Measurements from ENCODE around the gene ILRUN. TPM values are rescaled to one million over a fixed set of nuclear protein-coding genes. Genes with fewer than 3 reads are reported as not detected.

Gene ILRUN
- 76.4 and 80.1 TPM in 2 replicates for total RNA-seq (2014; rRNA removed; shearing (Covaris generic))
- polyA plus RNA-seq (2016; fragmentation: Nextera tagmentation; extraction: Ambion mirVana) = 17.6 and 19.2 TPM in 2 replicates
- long read RNA-seq, partial matches to known transcripts = 0 of 8 reads
- long read RNA-seq, other reads (novel, unspliced or antisense) = 8 of 8 reads

DNA sequence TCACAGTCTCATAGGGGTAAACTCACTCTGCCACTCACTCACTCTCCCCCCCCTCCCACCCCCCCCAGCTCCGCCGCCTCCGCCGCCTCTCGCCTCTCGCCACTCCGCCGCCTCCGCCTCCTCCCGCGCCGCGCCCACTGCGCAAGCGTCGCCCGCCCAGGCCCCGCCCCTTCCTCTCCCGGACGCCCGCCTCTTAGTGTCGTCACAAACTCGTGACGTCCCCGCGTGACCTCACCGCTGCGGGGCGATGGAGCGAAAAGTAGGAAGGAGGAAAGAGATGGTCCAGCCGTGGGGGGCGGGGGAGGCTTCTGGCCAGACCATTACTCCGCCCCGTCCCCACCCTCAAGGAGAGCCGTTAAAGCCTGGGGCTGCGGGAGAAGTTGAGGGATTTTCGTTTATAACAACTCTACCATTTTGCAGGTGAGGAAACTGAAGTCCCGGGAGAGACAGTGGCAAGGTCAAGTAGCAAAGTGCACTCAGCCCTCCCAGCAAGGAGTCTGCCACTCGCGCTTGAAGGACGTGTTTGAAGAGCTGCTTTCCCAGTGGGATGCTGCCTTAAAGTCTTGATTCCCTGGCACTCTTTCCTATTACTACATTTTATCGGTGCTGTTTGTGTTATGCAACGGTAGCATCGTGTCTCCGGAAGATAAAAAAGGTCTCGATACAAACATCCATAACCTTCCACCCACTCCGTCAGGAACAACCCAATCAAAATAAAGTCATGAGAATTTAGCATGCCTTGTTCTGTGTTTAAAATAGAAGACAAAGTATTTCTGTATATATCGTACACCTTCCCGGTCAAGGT, at the start of gene ILRUN:
ILRUN (minus strand) TSS at position 29 of the 805 bp plus-strand sequence. CDS start 164 bp downstream, outside the sequence.
- DNase-seq (ENCODE audit: low spot score) = peak; percentile 97
- Histone ChIP-seq H3K36me3 (ENCODE audit: insufficient read depth) (no peaks in the 10 kb centered on the region), H3F3A (replicated peaks; ENCODE audit: low read depth) (0 out of 2 replicates have a peak, but pooled peaks cover 3% of the 10 kb centered on the region), H3K27me3 (ENCODE audit: insufficient read depth) (no peaks in the 10 kb centered on the region), H3K4me2 (peak within 1 kb of the TSS; percentile 98), H3K79me2 (replicated peaks; ENCODE audit: insufficient read depth) (peaks cover 45% of the 10 kb centered on the region), H3K4me3 (peak within 1 kb of the TSS; percentile 100), H3K27ac (ENCODE audit: low read depth) (0 out of 2 replicates have a peak within 1 kb of the TSS, but pooled peaks have one; percentile 50), H3K4me1 (ENCODE audit: insufficient read depth) (peaks cover 16% of the 10 kb centered on the region), H4K20me1 (replicated peaks; ENCODE audit: insufficient read depth) (peaks cover 42% of the 10 kb centered on the region), H3K9me2 (ENCODE audit: insufficient read depth) (no peaks in the 10 kb centered on the region), H2AFZ (peak within 1 kb of the TSS; percentile 94)
- Mint-ChIP-seq H3K4me3 (peak within 1 kb of the TSS; percentile 92), H3K9me3 (no peaks in the 10 kb centered on the region), H3K36me3 (ENCODE audit: low read depth) (no peaks in the 10 kb centered on the region), H3K27me3 (ENCODE audit: insufficient read depth, low read depth, poor library complexity) (peaks cover 3% of the 10 kb centered on the region), H3K4me1 (peaks cover 15% of the 10 kb centered on the region), H3K27ac (peak within 1 kb of the TSS; percentile 96)
- TF ChIP-seq, protein P1, sequence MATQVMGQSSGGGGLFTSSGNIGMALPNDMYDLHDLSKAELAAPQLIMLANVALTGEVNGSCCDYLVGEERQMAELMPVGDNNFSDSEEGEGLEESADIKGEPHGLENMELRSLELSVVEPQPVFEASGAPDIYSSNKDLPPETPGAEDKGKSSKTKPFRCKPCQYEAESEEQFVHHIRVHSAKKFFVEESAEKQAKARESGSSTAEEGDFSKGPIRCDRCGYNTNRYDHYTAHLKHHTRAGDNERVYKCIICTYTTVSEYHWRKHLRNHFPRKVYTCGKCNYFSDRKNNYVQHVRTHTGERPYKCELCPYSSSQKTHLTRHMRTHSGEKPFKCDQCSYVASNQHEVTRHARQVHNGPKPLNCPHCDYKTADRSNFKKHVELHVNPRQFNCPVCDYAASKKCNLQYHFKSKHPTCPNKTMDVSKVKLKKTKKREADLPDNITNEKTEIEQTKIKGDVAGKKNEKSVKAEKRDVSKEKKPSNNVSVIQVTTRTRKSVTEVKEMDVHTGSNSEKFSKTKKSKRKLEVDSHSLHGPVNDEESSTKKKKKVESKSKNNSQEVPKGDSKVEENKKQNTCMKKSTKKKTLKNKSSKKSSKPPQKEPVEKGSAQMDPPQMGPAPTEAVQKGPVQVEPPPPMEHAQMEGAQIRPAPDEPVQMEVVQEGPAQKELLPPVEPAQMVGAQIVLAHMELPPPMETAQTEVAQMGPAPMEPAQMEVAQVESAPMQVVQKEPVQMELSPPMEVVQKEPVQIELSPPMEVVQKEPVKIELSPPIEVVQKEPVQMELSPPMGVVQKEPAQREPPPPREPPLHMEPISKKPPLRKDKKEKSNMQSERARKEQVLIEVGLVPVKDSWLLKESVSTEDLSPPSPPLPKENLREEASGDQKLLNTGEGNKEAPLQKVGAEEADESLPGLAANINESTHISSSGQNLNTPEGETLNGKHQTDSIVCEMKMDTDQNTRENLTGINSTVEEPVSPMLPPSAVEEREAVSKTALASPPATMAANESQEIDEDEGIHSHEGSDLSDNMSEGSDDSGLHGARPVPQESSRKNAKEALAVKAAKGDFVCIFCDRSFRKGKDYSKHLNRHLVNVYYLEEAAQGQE (IDR thresholded peaks at IDR 0.05; ENCODE audit: unreplicated experiment) = no peak
- TF ChIP-seq STAT1 (IDR thresholded peaks at IDR 0.05; ENCODE audit: unreplicated experiment) (no peak), CREB1 (CRISPR knock-in tag; IDR thresholded peaks at IDR 0.05; ENCODE audit: low read depth) (peak; percentile 97), POLR2AphosphoS5 (IDR thresholded peaks at IDR 0.05; ENCODE audit: low read depth) (peak; percentile 83)
- ATAC-seq = peak; percentile 75

DNA sequence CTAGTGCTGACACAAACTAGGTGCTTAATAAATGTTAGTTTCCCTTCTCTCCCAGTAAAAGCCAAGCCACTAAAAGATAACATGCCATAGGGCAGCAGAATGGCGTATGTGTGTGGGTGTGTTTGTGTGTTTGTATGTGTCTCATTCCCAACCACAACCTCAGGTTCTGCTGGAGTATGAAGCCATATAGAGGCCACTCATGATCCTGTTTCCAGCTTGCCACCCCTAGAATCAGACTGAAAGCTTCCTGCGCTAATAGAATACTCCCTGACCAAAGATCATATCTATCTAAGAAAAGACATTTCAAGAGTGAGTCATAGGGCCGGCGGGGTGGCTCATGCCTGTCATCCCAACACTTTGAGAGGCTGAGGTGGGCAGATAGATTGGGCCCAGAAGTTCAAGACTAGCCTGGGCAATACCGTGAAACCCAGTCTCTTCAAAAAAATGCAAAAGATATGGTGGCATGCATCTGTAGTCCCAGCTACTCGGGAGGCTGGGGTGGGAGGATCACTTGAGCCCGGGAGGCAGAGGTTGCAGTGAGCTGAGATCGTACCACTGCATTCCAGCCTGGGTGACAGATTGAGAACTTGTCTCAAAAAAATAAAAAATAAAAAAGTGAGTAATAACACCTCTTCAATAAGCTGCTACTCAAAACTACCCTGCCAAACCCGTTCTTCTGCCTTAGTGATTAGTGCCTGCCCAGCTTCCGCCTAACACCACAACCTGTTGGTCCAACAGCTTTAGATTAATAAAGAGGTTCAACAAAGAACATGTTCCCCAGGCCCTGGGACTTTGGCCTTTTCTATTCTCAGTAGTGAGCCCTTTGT, 48.9 kb upstream of the ILRUN start:
- Histone ChIP-seq H2AFZ (no peak overlapping the region), H3K79me2 (replicated peaks; ENCODE audit: insufficient read depth) (no peaks in the 10 kb centered on the region), H3K27me3 (ENCODE audit: insufficient read depth) (no peaks in the 10 kb centered on the region), H3K4me1 (ENCODE audit: insufficient read depth) (no peaks in the 10 kb centered on the region), H3K27ac (ENCODE audit: low read depth) (no peak overlapping the region), H3K9me2 (ENCODE audit: insufficient read depth) (no peaks in the 10 kb centered on the region), H3K36me3 (ENCODE audit: insufficient read depth) (no peaks in the 10 kb centered on the region), H3K4me3 (no peak overlapping the region), H3K4me2 (no peak overlapping the region), H4K20me1 (replicated peaks; ENCODE audit: insufficient read depth) (no peaks in the 10 kb centered on the region), H3F3A (replicated peaks; ENCODE audit: low read depth) (no peaks in the 10 kb centered on the region)
- Mint-ChIP-seq H3K4me3 (no peak overlapping the region), H3K36me3 (ENCODE audit: low read depth) (no peaks in the 10 kb centered on the region), H3K9me3 (no peaks in the 10 kb centered on the region), H3K27ac (no peak overlapping the region), H3K4me1 (no peaks in the 10 kb centered on the region), H3K27me3 (ENCODE audit: insufficient read depth, low read depth, poor library complexity) (no peaks in the 10 kb centered on the region)
- DNase-seq (ENCODE audit: low spot score) (no peak), ATAC-seq (no peak)
- no peak for TF ChIP-seq JUNB (IDR thresholded peaks at IDR 0.05; ENCODE audit: unreplicated experiment)
- TF ChIP-seq EZH2 (IDR thresholded peaks at IDR 0.05; ENCODE audit: low read depth, unreplicated experiment) = no peak
- TF ChIP-seq, protein P2, sequence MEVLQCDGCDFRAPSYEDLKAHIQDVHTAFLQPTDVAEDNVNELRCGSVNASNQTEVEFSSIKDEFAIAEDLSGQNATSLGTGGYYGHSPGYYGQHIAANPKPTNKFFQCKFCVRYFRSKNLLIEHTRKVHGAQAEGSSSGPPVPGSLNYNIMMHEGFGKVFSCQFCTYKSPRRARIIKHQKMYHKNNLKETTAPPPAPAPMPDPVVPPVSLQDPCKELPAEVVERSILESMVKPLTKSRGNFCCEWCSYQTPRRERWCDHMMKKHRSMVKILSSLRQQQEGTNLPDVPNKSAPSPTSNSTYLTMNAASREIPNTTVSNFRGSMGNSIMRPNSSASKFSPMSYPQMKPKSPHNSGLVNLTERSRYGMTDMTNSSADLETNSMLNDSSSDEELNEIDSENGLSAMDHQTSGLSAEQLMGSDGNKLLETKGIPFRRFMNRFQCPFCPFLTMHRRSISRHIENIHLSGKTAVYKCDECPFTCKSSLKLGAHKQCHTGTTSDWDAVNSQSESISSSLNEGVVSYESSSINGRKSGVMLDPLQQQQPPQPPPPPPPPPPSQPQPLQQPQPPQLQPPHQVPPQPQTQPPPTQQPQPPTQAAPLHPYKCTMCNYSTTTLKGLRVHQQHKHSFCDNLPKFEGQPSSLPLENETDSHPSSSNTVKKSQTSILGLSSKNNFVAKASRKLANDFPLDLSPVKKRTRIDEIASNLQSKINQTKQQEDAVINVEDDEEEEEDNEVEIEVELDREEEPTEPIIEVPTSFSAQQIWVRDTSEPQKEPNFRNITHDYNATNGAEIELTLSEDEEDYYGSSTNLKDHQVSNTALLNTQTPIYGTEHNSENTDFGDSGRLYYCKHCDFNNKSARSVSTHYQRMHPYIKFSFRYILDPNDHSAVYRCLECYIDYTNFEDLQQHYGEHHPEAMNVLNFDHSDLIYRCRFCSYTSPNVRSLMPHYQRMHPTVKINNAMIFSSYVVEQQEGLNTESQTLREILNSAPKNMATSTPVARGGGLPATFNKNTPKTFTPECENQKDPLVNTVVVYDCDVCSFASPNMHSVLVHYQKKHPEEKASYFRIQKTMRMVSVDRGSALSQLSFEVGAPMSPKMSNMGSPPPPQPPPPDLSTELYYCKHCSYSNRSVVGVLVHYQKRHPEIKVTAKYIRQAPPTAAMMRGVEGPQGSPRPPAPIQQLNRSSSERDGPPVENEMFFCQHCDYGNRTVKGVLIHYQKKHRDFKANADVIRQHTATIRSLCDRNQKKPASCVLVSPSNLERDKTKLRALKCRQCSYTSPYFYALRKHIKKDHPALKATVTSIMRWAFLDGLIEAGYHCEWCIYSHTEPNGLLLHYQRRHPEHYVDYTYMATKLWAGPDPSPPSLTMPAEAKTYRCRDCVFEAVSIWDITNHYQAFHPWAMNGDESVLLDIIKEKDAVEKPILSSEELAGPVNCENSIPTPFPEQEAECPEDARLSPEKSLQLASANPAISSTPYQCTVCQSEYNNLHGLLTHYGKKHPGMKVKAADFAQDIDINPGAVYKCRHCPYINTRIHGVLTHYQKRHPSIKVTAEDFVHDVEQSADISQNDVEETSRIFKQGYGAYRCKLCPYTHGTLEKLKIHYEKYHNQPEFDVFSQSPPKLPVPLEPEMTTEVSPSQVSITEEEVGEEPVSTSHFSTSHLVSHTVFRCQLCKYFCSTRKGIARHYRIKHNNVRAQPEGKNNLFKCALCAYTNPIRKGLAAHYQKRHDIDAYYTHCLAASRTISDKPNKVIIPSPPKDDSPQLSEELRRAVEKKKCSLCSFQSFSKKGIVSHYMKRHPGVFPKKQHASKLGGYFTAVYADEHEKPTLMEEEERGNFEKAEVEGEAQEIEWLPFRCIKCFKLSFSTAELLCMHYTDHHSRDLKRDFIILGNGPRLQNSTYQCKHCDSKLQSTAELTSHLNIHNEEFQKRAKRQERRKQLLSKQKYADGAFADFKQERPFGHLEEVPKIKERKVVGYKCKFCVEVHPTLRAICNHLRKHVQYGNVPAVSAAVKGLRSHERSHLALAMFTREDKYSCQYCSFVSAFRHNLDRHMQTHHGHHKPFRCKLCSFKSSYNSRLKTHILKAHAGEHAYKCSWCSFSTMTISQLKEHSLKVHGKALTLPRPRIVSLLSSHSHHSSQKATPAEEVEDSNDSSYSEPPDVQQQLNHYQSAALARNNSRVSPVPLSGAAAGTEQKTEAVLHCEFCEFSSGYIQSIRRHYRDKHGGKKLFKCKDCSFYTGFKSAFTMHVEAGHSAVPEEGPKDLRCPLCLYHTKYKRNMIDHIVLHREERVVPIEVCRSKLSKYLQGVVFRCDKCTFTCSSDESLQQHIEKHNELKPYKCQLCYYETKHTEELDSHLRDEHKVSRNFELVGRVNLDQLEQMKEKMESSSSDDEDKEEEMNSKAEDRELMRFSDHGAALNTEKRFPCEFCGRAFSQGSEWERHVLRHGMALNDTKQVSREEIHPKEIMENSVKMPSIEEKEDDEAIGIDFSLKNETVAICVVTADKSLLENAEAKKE (CRISPR knock-in tag; IDR thresholded peaks at IDR 0.05) = no peak
- TF ChIP-seq NANOG (IDR thresholded peaks at IDR 0.05; ENCODE audit: borderline replicate concordance) = no peak

All from GM23338 (cell line).